Measurements from ENCODE around the gene SAMMSON.

The SAMMSON gene

GRCh38 chr3:70086336-70086735 is 86.8 kb downstream of the SAMMSON start:
- DNase-seq (ENCODE audit: low spot score), result no peak

- peak; percentile 5 for DNase-seq (ENCODE audit: low spot score)
Observed at GRCh38 chr3:70090322-70090913, 90.9 kb downstream of the SAMMSON start.

- DNase-seq (ENCODE audit: low spot score), result no peak
Observed at GRCh38 chr3:70094197-70094596, 94.7 kb downstream of the SAMMSON start.

GRCh38 chr3:70095260-70095659 is 95.7 kb downstream of the SAMMSON start:
- DNase-seq (ENCODE audit: low spot score), result no peak

- no peak for DNase-seq (ENCODE audit: low spot score)
Observed at GRCh38 chr3:70096376-70097066, 97.0 kb downstream of the SAMMSON start.

GRCh38 chr3:70097084-70097483 is 97.6 kb downstream of the SAMMSON start:
- no peak for DNase-seq (ENCODE audit: low spot score)

- DNase-seq (ENCODE audit: low spot score), result peak; percentile 17
Observed at GRCh38 chr3:70108072-70108471, 108.5 kb downstream of the SAMMSON start.

GRCh38 chr3:70108546-70108945 is 109.0 kb downstream of the SAMMSON start:
- DNase-seq (ENCODE audit: low spot score), result no peak

- DNase-seq (ENCODE audit: low spot score), result no peak
Observed at GRCh38 chr3:70110066-70110465, 110.5 kb downstream of the SAMMSON start.

GRCh38 chr3:70111411-70111810 is 111.9 kb downstream of the SAMMSON start:
- DNase-seq (ENCODE audit: low spot score), result no peak

- DNase-seq (ENCODE audit: low spot score), result no peak
Observed at GRCh38 chr3:70112751-70113150, 113.2 kb downstream of the SAMMSON start.

- DNase-seq (ENCODE audit: low spot score), result no peak
Observed at GRCh38 chr3:70114431-70114830, 114.9 kb downstream of the SAMMSON start.

GRCh38 chr3:70119879-70120278 is 120.3 kb downstream of the SAMMSON start:
- DNase-seq (ENCODE audit: low spot score), result no peak

All from SK-N-DZ (cell line).